ENCODE measurements around the gene ALOX5AP.

GRCh38 chr13:30711375-30711774, 24.0 kb upstream of the ALOX5AP start:
- TF ChIP-seq CTCF (conservative IDR thresholded peaks at IDR 0.05) (no peak), EZH2 (IDR thresholded peaks at IDR 0.05; ENCODE audit: low read depth) (no peak)
